ENCODE results near the gene ZNF567.
"Not testable (repeated sequence)": the region's sequence is repeated elsewhere in the genome, so short reads cannot be mapped to it uniquely, and the experiment has no call there.

The ZNF567 gene

DNA sequence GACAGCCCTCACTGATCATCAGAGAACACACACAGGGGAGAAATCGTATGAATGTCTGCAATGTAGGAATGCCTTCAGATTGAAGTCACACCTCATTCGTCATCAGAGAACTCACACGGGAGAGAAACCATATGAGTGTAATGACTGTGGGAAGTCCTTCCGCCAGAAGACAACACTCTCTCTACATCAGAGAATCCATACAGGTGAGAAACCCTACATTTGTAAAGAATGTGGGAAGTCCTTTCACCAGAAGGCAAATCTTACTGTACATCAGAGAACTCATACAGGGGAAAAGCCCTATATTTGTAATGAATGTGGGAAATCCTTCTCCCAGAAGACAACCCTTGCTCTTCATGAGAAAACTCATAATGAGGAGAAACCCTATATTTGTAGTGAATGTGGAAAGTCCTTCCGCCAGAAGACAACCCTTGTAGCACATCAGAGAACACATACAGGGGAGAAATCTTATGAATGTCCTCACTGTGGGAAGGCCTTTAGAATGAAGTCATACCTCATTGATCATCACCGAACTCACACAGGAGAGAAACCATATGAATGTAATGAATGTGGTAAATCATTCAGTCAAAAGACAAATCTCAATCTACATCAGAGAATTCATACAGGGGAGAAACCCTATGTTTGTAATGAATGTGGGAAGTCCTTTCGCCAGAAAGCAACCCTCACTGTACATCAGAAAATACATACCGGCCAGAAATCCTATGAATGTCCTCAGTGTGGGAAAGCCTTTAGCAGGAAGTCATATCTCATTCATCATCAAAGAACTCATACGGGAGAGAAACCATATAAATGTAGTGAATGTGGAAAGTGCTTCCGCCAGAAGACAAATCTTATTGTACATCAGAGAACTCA lies 32.5 kb downstream of the ZNF567 start:
- Mint-ChIP-seq H3K4me3 (no peak overlapping the region), H3K27me3 (no peaks in the 10 kb centered on the region), H3K9me3 (peaks cover 30 to 49% of the 10 kb centered on the region in 2 donors), H3K4me1 (no peaks in the 10 kb centered on the region), H3K27ac (no peak overlapping the region)
- no peak for ATAC-seq
- DNase-seq: no peak

DNA sequence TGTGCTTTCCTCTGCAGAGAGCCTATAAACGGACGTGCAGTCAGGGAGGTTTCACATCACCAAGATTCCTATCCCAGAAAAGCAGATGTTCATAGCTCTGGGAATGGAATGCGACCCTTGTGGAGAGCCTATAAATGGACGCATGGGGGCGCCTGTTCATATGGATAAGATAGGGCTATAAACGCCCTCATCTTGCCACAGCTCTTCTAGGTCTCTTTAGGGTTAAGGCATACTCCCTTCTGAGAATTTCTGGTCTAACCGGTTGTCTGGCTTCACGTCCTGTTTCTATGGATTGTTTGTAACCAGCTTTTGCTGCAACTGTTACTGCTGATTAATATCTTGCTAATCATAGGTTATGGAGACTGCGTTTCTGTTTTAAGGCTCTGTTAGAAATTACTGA lies 48.8 kb downstream of the ZNF567 start:
- H3K4me1 Mint-ChIP-seq, H3K27ac Mint-ChIP-seq, H3K27me3 Mint-ChIP-seq, DNase-seq, H3K4me3 Mint-ChIP-seq, ATAC-seq: not testable (repeated sequence)
- H3K9me3 Mint-ChIP-seq: peaks cover 75 to 85% of the 10 kb centered on the region in 2 donors

GRCh38 chr19:36745870-36746269 lies 58.5 kb downstream of the ZNF567 start:
- Mint-ChIP-seq H3K9me3 (peaks cover 32 to 38% of the 10 kb centered on the region in 2 donors), H3K4me3 (no peak overlapping the region), H3K27ac (no peak overlapping the region), H3K4me1 (no peaks in the 10 kb centered on the region), H3K27me3 (no peaks in the 10 kb centered on the region)
- DNase-seq: no peak
- no peak for ATAC-seq

DNA sequence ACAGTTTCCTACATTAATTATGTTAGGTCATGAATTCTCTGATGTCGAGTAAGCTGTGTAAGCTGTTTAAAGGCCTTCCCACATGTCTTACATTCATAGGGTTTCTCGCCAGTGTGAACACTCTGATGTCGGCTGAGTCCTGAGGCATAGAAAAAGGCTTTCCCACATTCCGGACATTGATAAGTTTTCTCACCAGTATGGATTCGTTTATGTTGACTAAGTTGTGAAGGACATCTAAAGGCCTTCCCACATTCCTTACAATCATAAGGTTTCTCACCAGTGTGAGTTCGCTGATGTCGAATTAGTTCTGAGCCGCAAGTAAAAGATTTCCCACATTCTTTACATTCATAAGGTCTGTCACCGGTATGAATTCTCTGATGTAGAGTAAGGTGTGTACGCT lies 60.3 kb downstream of the ZNF567 start:
- DNase-seq (no peak), ATAC-seq (no peak)
- H3K9me3 Mint-ChIP-seq: peaks cover 37 to 42% of the 10 kb centered on the region in 2 donors
- no peak overlapping the region for H3K27ac Mint-ChIP-seq
- H3K27me3 Mint-ChIP-seq: no peaks in the 10 kb centered on the region
- no peak overlapping the region for H3K4me3 Mint-ChIP-seq
- H3K4me1 Mint-ChIP-seq: no peaks in the 10 kb centered on the region

DNA sequence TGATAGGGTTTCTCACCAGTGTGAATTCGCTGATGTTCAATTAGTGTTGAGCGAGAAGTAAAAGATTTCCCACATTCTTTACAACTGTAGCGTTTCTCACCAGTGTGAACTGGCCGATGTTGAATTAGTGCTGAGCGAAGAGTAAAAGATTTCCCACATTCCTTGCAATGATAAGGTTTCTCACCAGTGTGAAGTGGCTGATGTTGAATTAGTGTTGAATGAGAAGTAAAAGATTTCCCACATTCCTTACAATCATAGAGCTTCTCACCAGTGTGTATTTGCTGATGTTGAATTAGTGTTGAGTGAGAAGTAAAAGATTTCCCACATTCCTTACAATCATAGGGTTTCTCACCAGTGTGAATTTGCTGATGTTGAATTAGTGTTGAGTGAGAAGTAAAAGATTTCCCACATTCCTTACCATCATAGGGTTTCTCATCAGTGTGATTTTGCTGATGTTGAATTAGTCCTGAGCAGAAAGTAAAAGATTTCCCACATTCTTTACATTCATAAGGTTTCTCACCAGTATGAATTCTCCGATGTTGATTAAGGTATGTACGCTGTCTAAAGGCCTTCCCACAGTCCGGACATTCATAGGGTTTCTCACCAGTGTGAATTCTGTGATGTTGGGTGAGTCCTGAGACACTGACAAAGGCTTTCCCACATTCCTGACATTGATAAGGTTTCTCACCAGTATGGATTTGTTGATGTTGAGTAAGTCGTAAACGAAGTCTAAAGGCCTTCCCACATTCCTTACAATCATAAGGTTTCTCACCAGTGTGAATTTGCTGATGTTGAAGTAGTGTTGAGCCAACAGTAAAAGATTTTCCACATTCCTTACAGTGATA lies 61.2 kb downstream of the ZNF567 start:
- Mint-ChIP-seq H3K27me3 (no peaks in the 10 kb centered on the region), H3K27ac (no peak overlapping the region), H3K9me3 (peaks cover 39 to 46% of the 10 kb centered on the region in 2 donors), H3K4me3 (no peak overlapping the region), H3K4me1 (no peaks in the 10 kb centered on the region)
- ATAC-seq: no peak
- DNase-seq: no peak

GRCh38 chr19:36749613-36750012 lies 62.2 kb downstream of the ZNF567 start:
- peaks cover 42 to 51% of the 10 kb centered on the region in 2 donors for H3K9me3 Mint-ChIP-seq
- not testable (repeated sequence) for DNase-seq, H3K4me3 Mint-ChIP-seq, H3K27ac Mint-ChIP-seq, ATAC-seq, H3K4me1 Mint-ChIP-seq, H3K27me3 Mint-ChIP-seq

- no peaks in the 10 kb centered on the region for H3K4me1 Mint-ChIP-seq
- no peak overlapping the region for H3K4me3 Mint-ChIP-seq
- no peak for DNase-seq
- H3K27ac Mint-ChIP-seq: no peak overlapping the region
- no peaks in the 10 kb centered on the region for H3K27me3 Mint-ChIP-seq
- H3K9me3 Mint-ChIP-seq: peaks cover 42 to 48% of the 10 kb centered on the region in 2 donors
- no peak for ATAC-seq
Observed at GRCh38 chr19:36750066-36750691, 62.8 kb downstream of the ZNF567 start.

Measured in stimulated activated naive CD8-positive, alpha-beta T cell treated with anti-CD3 and anti-CD28 coated beads, Interleukin-15, amount 100 ng/mL, for 72 hours (primary cell).